GM19438 (cell line): ENCODE measurements around the gene ZNHIT2.
"Not testable (repeated sequence)": the region's sequence is repeated elsewhere in the genome, so short reads cannot be mapped to it uniquely, and the experiment has no call there.

Experiments
- ATAC-seq: cut with Tn5 transposase; IDR thresholded peaks from one replicate; pipeline ENCODE4 v1.9.1; 2021; ENCODE audit warnings: low read depth; ENCODE audit not compliant: unreplicated experiment

Gene ZNHIT2

GRCh38 chr11:65121447-65121864 lies 4.0 kb upstream of the ZNHIT2 start:
- no peak for ATAC-seq

GRCh38 chr11:65120831-65121230 lies 3.3 kb upstream of the ZNHIT2 start:
- no peak for ATAC-seq

- no peak for ATAC-seq
Observed at GRCh38 chr11:65119670-65119995, 2.1 kb upstream of the ZNHIT2 start.

GRCh38 chr11:65118891-65119669 lies 1.6 kb upstream of the ZNHIT2 start:
- not testable (repeated sequence) for ATAC-seq

GRCh38 chr11:65118097-65118837 lies 766 bp upstream of the ZNHIT2 start:
- ATAC-seq, result no peak

- ATAC-seq, result no peak
Observed at GRCh38 chr11:65116370-65117205, 913 bp downstream of the ZNHIT2 start.

- no peak for ATAC-seq
Observed at GRCh38 chr11:65115361-65116082, 2.0 kb downstream of the ZNHIT2 start.

- ATAC-seq, result no peak
Observed at GRCh38 chr11:65114538-65115171, 2.8 kb downstream of the ZNHIT2 start.

- no peak for ATAC-seq
Observed at GRCh38 chr11:65113839-65114238, 3.7 kb downstream of the ZNHIT2 start.

- no peak for ATAC-seq
Observed at GRCh38 chr11:65113361-65113756, 4.1 kb downstream of the ZNHIT2 start.

- no peak for ATAC-seq
Observed at GRCh38 chr11:65112546-65113360, 4.7 kb downstream of the ZNHIT2 start.

GRCh38 chr11:65111744-65112545 lies 5.6 kb downstream of the ZNHIT2 start, which contains the start of gene TM7SF2:
TM7SF2 (plus strand) TSS chr11:65111872; CDS start chr11:65112016, 144 bp downstream.
- peak; percentile 54 for ATAC-seq

- ATAC-seq, result no peak
Observed at GRCh38 chr11:65111159-65111743, 6.2 kb downstream of the ZNHIT2 start.

- no peak for ATAC-seq
Observed at GRCh38 chr11:65110354-65110861, 7.1 kb downstream of the ZNHIT2 start.

GRCh38 chr11:65109231-65110198 lies 8.0 kb downstream of the ZNHIT2 start:
- no peak for ATAC-seq

GRCh38 chr11:65108469-65109123 lies 8.9 kb downstream of the ZNHIT2 start:
- no peak for ATAC-seq
